HepG2 (cell line): ENCODE results near the gene JPH4. TPM values are rescaled to one million over a fixed set of nuclear protein-coding genes. Genes with fewer than 3 reads are reported as not detected.

Source experiments
- ARHGAP35 ChIP-seq: sonication (generic); formaldehyde crosslinking; IDR thresholded peaks from 2 replicates; pipeline ENCODE4 v1.9.0; 2022; ENCODE audit warnings: mild to moderate bottlenecking, inconsistent platforms, moderate library complexity, missing genetic modification reagents, borderline replicate concordance
- ARID3A ChIP-seq: IDR thresholded peaks from 2 replicates; pipeline ENCODE4 v1.6.1; 2012; ENCODE audit warnings: low read depth, low read length, improper control_type of control experiment
- CHD2 ChIP-seq: IDR thresholded peaks from 2 replicates; pipeline ENCODE4 v1.6.1; 2011; ENCODE audit warnings: low read depth, low read length, improper control_type of control experiment
- CREM ChIP-seq, 2 experiments: sonication (generic) in 1 of 2; formaldehyde crosslinking in 1 of 2; IDR thresholded peaks; 2 replicates each; pipeline versions ENCODE4 v1.4.0 to v1.6.1; 2016 to 2020; ENCODE audit warnings: antibody characterized with exemption in 1 of 2, mild to moderate bottlenecking in 1 of 2, missing genetic modification reagents in 1 of 2
- ELF1 ChIP-seq: sonication (generic); formaldehyde crosslinking; IDR thresholded peaks from 2 replicates; pipeline ENCODE4 v1.4.0; 2020; ENCODE audit warnings: missing genetic modification reagents
- ELF4 ChIP-seq: sonication (generic); formaldehyde crosslinking; IDR thresholded peaks from 2 replicates; pipeline ENCODE4 v1.5.0; 2020; ENCODE audit warnings: missing genetic modification reagents, mild to moderate bottlenecking, moderate library complexity, borderline replicate concordance
- NFATC3 ChIP-seq: sonication (generic); formaldehyde crosslinking; IDR thresholded peaks from 2 replicates; pipeline ENCODE4 v1.5.1; 2020; ENCODE audit warnings: mild to moderate bottlenecking, missing genetic modification reagents
- NFE2L1 ChIP-seq: sonication (generic); formaldehyde crosslinking; IDR thresholded peaks from 2 replicates; pipeline ENCODE4 v1.4.0; 2020; ENCODE audit warnings: missing genetic modification reagents, mild to moderate bottlenecking, borderline replicate concordance
- NFE2L2 ChIP-seq: fragments of 150-350 bp; IDR thresholded peaks from 2 replicates; pipeline ENCODE4 v1.6.1; 2014; ENCODE audit warnings: low read length
- NR2F1 ChIP-seq, 2 experiments: fragments of 450-650 bp in 1 of 2; formaldehyde crosslinking in 1 of 2; IDR thresholded peaks; 2 replicates each; pipeline versions ENCODE4 v1.5.0 to v1.6.1; 2016 to 2020; ENCODE audit warnings: mild to moderate bottlenecking in 1 of 2, missing compliant biosample characterization in 1 of 2, missing genetic modification reagents in 1 of 2, moderate library complexity in 1 of 2
- PAXIP1 ChIP-seq: sonication (generic); formaldehyde crosslinking; conservative IDR thresholded peaks from 2 replicates; pipeline ENCODE4 v1.4.0; 2020; ENCODE audit warnings: mild to moderate bottlenecking, missing genetic modification reagents, moderate library complexity
- PHF5A ChIP-seq: IDR thresholded peaks from one replicate; pipeline ENCODE4 v1.6.1; 2018; ENCODE audit warnings: low read depth, missing genetic modification reagents; ENCODE audit not compliant: unreplicated experiment
- RAD51 ChIP-seq: fragments of 450-650 bp; IDR thresholded peaks from 2 replicates; pipeline ENCODE4 v1.6.1; 2016; ENCODE audit warnings: borderline replicate concordance
- SRSF9 ChIP-seq: fragments of 200-400 bp; formaldehyde crosslinking; IDR thresholded peaks from 2 replicates; pipeline ENCODE4 v1.6.1; 2018; ENCODE audit warnings: borderline replicate concordance, mild to moderate bottlenecking, low read depth, low read length; ENCODE audit not compliant: insufficient read depth, poor library complexity, severe bottlenecking
- TBP ChIP-seq: sonication (generic); formaldehyde crosslinking; IDR thresholded peaks from 2 replicates; pipeline ENCODE4 v1.5.0; 2020; ENCODE audit warnings: missing genetic modification reagents
- THAP7 ChIP-seq: sonication (generic); formaldehyde crosslinking; IDR thresholded peaks from 2 replicates; pipeline ENCODE4 v1.8.1; 2023; ENCODE audit warnings: mild to moderate bottlenecking, missing genetic modification reagents
- ZMAT3 ChIP-seq: sonication (generic); formaldehyde crosslinking; conservative IDR thresholded peaks from 2 replicates; pipeline ENCODE4 v1.7.0; 2021; ENCODE audit warnings: missing genetic modification reagents
- ZNF10 ChIP-seq: sonication (generic); formaldehyde crosslinking; IDR thresholded peaks from 2 replicates; pipeline ENCODE4 v1.4.0; 2020; ENCODE audit warnings: mild to moderate bottlenecking, low read depth, missing genetic modification reagents, borderline replicate concordance
- ZNF205 ChIP-seq: IDR thresholded peaks from 2 replicates; pipeline ENCODE4 v1.6.1; 2018; ENCODE audit warnings: missing biosample characterization, missing genetic modification reagents
- ZNF34 ChIP-seq: sonication (generic); formaldehyde crosslinking; IDR thresholded peaks from 2 replicates; pipeline ENCODE4 v1.4.0; 2020; ENCODE audit warnings: mild to moderate bottlenecking, missing genetic modification reagents, borderline replicate concordance
- ZNF598 ChIP-seq: sonication (generic); formaldehyde crosslinking; IDR thresholded peaks from 2 replicates; pipeline ENCODE4 v1.5.1; 2020; ENCODE audit warnings: mild to moderate bottlenecking, missing genetic modification reagents, borderline replicate concordance
- ZNF749 ChIP-seq: sonication (generic); formaldehyde crosslinking; IDR thresholded peaks from 2 replicates; pipeline ENCODE4 v1.8.0; 2022; ENCODE audit warnings: mild to moderate bottlenecking, missing genetic modification reagents, moderate library complexity, borderline replicate concordance
- polyA plus RNA-seq, 8 experiments: library from polyadenylated mRNA; depleted of rRNA in 3 of 8; stranded (reverse) in 7 of 8; unstranded in 1 of 8; fragments of >200 nt; fragmentation: Illumina TruSeq in 4 of 8; extraction: Trizol in 4 of 8; gene quantifications; 2 replicates each; pipeline versions ENCODE4 v1.2.1 to v1.2.3, GENCODE V29; 2011 to 2016; ENCODE audit warnings: low read depth in 4 of 8, missing spikeins in 1 of 8, mixed read lengths in 1 of 8; ENCODE audit not compliant: insufficient read depth in 1 of 8
- total RNA-seq, 5 experiments: library from RNA; depleted of rRNA; stranded (reverse); fragments of >200 nt; fragmentation: Illumina TruSeq; extraction: Trizol; gene quantifications; 2 replicates each; pipeline ENCODE4 v1.2.3, GENCODE V29; 2016; ENCODE audit warnings: low read depth in 1 of 5

The JPH4 gene
- total and polyA plus RNA-seq, 2 of the 13 experiments (the other 11 are each of a cell fraction or from before 2014, with no cell fraction given) = 0.08 to 0.22 TPM

DNA sequence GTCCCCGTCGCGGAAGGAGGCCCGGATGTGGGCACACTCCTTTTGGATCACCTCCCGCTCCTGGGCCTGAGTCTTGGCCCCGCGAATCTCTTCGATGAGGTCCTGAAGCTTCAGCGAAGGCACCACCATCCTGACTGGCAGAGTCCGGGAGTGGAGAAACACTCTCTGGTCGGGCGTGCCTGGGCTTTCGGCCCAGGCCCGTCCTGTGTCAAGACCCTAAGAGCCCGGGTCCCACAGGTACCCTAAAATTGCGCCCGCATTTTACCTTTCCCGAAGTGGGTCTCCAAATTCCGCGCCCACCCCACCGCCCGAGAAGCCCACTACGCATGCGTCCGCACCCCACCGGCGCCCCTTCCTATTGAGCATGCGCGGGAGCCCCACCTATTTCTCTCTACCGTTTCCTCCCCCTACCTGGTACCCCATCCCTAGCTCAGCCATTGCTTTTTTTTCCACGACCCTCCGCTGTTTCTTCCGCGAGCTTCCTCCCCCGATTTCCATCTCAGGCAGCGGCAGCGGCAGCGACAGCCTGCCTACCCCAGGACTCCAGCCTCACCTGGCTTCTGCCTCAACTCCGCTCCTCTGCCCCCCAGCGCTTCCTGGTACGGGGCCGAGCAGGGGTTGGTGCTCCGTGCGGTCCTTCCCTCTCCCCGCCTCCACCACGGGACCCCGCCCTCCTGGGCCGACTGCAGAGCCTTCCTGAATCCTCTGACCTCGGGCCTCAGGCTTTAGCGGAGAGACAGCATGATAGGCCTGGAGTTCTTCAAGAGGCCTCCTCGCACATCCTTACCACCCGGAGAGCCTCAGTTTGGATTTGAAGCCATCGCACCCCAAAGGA, 11.2 kb downstream of the JPH4 start, which contains the start of gene AP1G2 (continued):
- TF ChIP-seq ZNF749 (CRISPR knock-in tag) (peak; percentile 89; the same call in 1 of the 2 replicates), ZNF34 (CRISPR knock-in tag) (peak; percentile 99), TBP (CRISPR knock-in tag) (no peak), NR2F1 (CRISPR knock-in tag; IDR thresholded peaks at IDR 0.05) (peak in 1 of 2 experiments; percentile 49; a peak in 1 of 4 replicates), ZNF205 (CRISPR knock-in tag) (peak; percentile 97), CHD2 (0 out of 2 replicates have a peak, but pooled peaks have one; percentile 63), PHF5A (peak; percentile 87), CREM (IDR thresholded peaks at IDR 0.05) (no peak; the same call in 1 of the 2 replicates), CREM (CRISPR knock-in tag; IDR thresholded peaks at IDR 0.05) (peak; percentile 44; the same call in 1 of the 2 replicates), ELF1 (CRISPR knock-in tag) (peak; percentile 99), NFATC3 (CRISPR knock-in tag) (peak; percentile 87; the same call in 1 of the 2 replicates), ZNF598 (CRISPR knock-in tag) (peak; percentile 85), SRSF9 (no peak), PAXIP1 (CRISPR knock-in tag) (peak; percentile 83), NFE2L1 (CRISPR knock-in tag) (peak; percentile 78; the same call in 1 of the 2 replicates), RAD51 (no peak), ELF4 (peak; percentile 97), ARHGAP35 (peak; percentile 92), THAP7 (CRISPR knock-in tag) (peak; percentile 87), ZMAT3 (CRISPR knock-in tag) (peak; percentile 98), NFE2L2 (no peak), ARID3A (peak; percentile 43), ZNF10 (CRISPR knock-in tag) (peak; percentile 28; the same call in 1 of the 2 replicates)
